SK-N-MC (cell line): ENCODE data around the gene WFDC1.

Experiments
- DNase-seq: peaks from one replicate; pipeline ENCODE4 v3.0.0-alpha.2; 2011; ENCODE audit warnings: low read depth, low spot score
- H3K27ac ChIP-seq: fragments of 200-600 bp; sonication (generic); 2 replicates; pipeline ENCODE4 v1.5.1; 2016; ENCODE audit warnings: mixed run types
- H3K36me3 ChIP-seq: fragments of 200-600 bp; sonication (generic); 2 replicates; pipeline ENCODE4 v1.6.1; 2017; ENCODE audit warnings: antibody characterized with exemption, low read length, mixed read lengths; ENCODE audit not compliant: insufficient read depth
- H3K4me3 ChIP-seq: fragments of 200-600 bp; sonication (generic); 2 replicates; pipeline ENCODE4 v1.5.1; 2016
- H3K9ac ChIP-seq: fragments of 200-600 bp; sonication (generic); 2 replicates; pipeline ENCODE4 v1.8.0; 2017; ENCODE audit warnings: mixed run types, mixed read lengths; ENCODE audit not compliant: insufficient read length
- H3K9me3 ChIP-seq: fragments of 200-600 bp; sonication (generic); 2 replicates; pipeline ENCODE4 v1.6.1; 2017; ENCODE audit warnings: low read depth, mild to moderate bottlenecking, antibody characterized with exemption, low read length, moderate library complexity, mixed read lengths
- EZH2 ChIP-seq: fragments of 200-600 bp; sonication (generic); IDR thresholded peaks from one replicate; pipeline ENCODE4 v1.6.1; 2017; ENCODE audit warnings: antibody characterized with exemption
- FOXP2 ChIP-seq: optimal IDR thresholded peaks from 2 replicates; pipeline ENCODE3; 2011; ENCODE audit warnings: mild to moderate bottlenecking, moderate library complexity; ENCODE audit not compliant: insufficient read depth; ENCODE audit errors: extremely low read length, control extremely low read depth
- POLR2AphosphoS5 ChIP-seq: IDR thresholded peaks from 2 replicates; pipeline ENCODE4 v1.6.1; 2012; ENCODE audit warnings: mild to moderate bottlenecking, low read depth, low read length, borderline replicate concordance

WFDC1 gene, protein sequence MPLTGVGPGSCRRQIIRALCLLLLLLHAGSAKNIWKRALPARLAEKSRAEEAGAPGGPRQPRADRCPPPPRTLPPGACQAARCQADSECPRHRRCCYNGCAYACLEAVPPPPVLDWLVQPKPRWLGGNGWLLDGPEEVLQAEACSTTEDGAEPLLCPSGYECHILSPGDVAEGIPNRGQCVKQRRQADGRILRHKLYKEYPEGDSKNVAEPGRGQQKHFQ

DNA sequence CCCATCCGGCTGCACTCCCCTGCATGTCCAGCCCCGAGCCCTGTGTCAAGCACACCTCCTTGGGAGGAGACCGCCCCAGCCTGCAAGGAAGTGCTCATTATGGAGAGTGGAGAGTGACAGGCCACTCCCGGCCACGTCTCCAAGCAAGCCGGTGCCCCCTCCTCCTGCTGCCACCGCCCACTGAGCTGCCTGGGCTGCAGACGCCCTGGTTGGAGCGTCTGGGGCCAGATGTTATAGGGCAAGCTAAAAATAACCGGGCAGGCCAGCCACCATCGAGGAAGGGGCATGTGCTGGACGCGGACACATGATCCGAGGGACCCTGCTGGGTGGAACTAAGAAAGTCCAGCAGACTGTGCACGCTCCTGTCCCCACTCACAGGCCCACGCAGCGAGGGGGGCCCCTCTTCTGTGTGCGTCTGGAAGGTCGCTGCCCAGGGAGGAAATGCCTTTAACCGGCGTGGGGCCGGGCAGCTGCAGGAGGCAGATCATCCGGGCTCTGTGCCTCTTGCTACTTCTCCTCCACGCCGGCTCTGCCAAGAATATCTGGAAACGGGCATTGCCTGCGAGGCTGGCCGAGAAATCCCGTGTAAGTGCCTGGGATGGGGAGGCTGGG is at the start of gene WFDC1:
Gene WFDC1 (plus strand): TSS at position 348 of the 612 bp plus-strand sequence. CDS start 94 bp downstream, at position 442.
- H3K9me3 ChIP-seq: no peaks in the 10 kb centered on the region
- H3K27ac ChIP-seq: no peak within 1 kb of the TSS
- no peak within 1 kb of the TSS for H3K9ac ChIP-seq
- no peak for DNase-seq
- TF ChIP-seq FOXP2 (no peak), EZH2 (no peak), POLR2AphosphoS5 (no peak)
- H3K4me3 ChIP-seq: no peak within 1 kb of the TSS
- H3K36me3 ChIP-seq: no peaks in the 10 kb centered on the region

DNA sequence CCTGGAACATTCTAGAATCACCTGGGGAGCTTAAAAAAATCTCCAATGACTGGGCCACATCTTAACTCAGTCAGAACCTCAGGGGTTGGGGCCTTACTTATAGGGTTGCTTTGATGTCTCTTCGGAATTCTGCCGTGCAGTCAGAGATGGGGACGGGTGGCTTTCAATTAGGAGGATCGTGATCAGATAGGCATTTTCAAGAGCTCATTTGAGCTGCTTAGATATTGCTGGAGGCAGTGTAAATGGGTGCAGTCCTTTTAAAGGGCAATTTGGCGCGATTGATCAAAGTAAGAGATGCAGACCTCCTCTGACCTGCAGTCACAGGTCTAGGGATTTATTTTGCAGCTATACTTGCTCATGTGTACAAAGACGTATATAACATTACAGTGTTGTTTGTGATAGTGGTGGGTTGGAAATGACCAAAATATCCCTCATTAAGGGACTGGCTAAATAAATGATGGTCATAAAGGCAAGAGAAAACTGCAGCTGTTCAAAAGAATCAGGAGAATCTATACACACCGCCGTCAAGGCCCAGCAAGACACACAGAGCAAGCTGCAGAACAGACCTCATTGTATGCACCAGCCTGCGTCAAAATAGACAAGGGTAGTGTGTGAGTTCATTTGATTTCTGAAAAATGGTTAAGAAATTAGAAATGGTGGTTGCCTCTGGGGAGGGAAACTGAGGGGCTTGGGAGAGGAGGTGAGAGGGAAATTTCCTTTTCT is 48.6 kb upstream of the WFDC1 start:
- H3K36me3 ChIP-seq: no peaks in the 10 kb centered on the region
- no peak for DNase-seq
- TF ChIP-seq POLR2AphosphoS5: no peak
- TF ChIP-seq FOXP2: no peak
- TF ChIP-seq EZH2: no peak
- no peak overlapping the region for H3K4me3 ChIP-seq
- H3K9me3 ChIP-seq: no peaks in the 10 kb centered on the region
- H3K27ac ChIP-seq: no peak overlapping the region
- H3K9ac ChIP-seq: no peak overlapping the region

DNA sequence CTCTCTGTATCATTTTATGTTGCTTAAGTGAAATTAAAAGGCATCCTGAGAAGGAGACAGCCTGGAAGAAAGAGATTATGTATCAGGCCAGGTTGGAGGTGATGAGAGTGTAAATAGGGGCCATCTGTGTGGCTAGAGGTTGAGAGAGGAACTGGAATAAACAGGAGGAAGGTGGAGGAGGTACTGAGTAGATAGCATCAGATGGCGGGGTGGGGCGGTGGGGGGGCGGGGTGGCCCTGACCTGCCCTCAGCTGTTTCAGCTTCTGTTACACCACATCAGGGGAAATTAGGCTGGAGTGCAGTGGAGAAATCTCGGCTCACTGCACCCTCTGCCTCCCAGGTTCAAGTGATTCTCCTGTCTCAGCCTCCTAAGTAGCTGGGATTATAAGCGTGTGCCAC is 48.0 kb upstream of the WFDC1 start:
- Histone ChIP-seq H3K27ac (no peak overlapping the region), H3K9ac (no peak overlapping the region), H3K9me3 (no peaks in the 10 kb centered on the region), H3K4me3 (no peak overlapping the region), H3K36me3 (no peaks in the 10 kb centered on the region)
- TF ChIP-seq FOXP2: no peak
- no peak for TF ChIP-seq POLR2AphosphoS5
- TF ChIP-seq EZH2: no peak
- no peak for DNase-seq

DNA sequence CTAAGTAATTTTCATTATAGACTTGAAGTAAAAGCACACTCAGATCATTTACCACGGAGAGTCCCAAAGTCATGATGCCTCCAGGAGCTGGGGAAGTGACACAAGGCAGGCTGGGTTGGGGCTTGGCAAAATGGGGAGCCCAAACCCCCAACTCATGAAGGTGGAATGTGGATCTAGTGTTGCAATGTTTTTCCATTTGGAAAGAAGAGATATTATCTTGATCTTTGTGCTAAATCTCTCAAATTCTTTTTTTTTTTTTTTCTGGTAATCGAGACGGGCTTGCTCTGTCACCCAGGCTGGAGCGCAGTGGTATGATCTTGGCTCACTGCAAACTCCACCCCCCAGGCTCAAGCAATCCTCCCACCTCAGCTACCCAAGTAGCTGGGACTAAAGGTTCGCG is 47.3 kb upstream of the WFDC1 start:
- TF ChIP-seq FOXP2 (no peak), POLR2AphosphoS5 (no peak), EZH2 (no peak)
- DNase-seq: no peak
- H3K4me3 ChIP-seq: no peak overlapping the region

DNA sequence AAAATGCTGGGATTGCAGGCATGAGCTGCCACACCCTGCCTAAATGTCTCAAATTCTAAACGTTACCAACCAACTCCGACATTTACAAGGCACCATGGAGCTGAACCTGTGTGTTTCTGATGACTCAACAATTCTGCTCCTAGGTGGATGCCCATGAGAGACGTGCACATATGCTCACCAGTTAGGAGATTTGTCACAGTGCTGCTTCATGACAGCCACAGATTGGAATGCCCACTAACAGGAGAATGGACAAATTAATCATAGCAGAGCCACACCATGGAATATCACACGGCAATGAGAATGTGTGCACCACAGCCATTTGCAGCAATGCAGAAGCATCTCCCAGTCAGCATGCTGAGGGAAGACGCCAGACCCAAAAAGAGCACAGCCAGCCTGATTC is 46.8 kb upstream of the WFDC1 start:
- TF ChIP-seq FOXP2 (no peak), EZH2 (no peak), POLR2AphosphoS5 (no peak)
- no peak for DNase-seq
- no peaks in the 10 kb centered on the region for H3K9me3 ChIP-seq
- no peaks in the 10 kb centered on the region for H3K36me3 ChIP-seq
- H3K9ac ChIP-seq: no peak overlapping the region
- H3K4me3 ChIP-seq: no peak overlapping the region
- no peak overlapping the region for H3K27ac ChIP-seq

More for the DNA sequence above, 47.3 kb upstream of the WFDC1 start:
- H3K36me3 ChIP-seq: no peaks in the 10 kb centered on the region
- H3K9me3 ChIP-seq: no peaks in the 10 kb centered on the region
- no peak overlapping the region for H3K27ac ChIP-seq
- H3K9ac ChIP-seq: no peak overlapping the region

DNA sequence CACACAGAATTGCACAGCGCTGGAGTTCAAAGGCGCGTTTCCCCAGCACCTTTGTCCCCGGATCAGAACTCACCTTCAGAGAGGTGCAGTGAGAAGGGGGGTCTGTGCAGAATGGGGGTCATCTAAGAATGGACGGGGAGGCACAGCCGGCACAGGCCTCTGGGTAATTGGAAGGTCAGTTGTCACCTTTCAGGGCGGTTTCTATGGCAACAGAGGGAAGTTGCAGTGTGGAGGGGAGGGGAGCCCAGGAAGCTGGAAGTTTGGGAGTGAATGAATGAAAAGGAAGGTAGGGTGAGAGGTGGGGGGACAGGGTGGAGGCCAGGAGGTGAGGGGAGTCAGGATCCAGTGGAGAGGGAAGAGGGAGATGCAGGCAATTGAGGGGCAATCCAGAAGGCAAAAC is 42.5 kb upstream of the WFDC1 start:
- Histone ChIP-seq H3K4me3 (no peak overlapping the region), H3K9me3 (no peaks in the 10 kb centered on the region), H3K27ac (no peak overlapping the region), H3K36me3 (no peaks in the 10 kb centered on the region), H3K9ac (no peak overlapping the region)
- no peak for DNase-seq
- TF ChIP-seq POLR2AphosphoS5 (no peak), FOXP2 (no peak), EZH2 (no peak)

DNA sequence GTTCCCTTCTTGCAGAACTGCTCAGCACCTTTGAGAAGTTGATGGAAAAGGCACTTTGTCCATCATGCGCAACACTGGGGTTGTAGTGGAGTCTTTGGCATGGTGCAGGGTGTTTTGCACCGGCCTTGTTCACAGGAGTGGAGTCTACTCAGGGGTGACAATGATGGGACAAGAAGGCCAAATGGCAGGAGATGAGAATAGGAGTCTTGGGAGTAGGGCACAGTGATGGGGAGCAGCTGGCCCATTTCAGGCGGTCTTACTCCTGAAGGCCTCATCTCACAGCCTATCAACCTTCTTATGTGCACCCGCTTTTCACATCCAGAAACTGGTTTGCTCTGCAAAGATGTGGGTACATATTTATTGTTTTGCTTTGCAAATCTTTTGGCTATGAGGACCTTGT is 41.5 kb upstream of the WFDC1 start:
- Histone ChIP-seq H3K36me3 (no peaks in the 10 kb centered on the region), H3K9ac (no peak overlapping the region), H3K4me3 (no peak overlapping the region), H3K27ac (no peak overlapping the region), H3K9me3 (no peaks in the 10 kb centered on the region)
- DNase-seq: no peak
- TF ChIP-seq EZH2: no peak
- no peak for TF ChIP-seq FOXP2
- TF ChIP-seq POLR2AphosphoS5: no peak

DNA sequence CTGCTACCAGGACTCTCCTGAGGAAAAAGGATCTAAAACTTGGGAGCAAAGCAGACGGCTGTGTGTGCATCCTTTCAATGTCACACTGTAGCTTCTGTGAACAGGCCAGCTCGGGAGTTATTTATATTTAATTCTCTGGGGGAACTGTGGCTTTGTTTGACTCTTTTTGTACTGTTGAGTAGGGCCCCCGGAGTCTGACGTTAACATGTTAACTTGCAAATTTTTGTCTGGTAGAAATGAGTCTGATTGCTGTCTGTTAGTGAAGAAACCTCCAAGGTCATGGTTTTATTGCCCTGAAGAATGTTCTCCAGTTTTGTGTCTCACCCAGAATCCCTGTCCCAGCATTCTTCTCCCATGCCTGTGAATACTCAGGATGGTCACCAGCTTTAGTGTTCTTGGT is 40.6 kb upstream of the WFDC1 start:
- H3K27ac ChIP-seq: no peak overlapping the region
- H3K9me3 ChIP-seq: no peaks in the 10 kb centered on the region
- no peak for DNase-seq
- no peak overlapping the region for H3K4me3 ChIP-seq
- TF ChIP-seq EZH2: no peak
- no peak for TF ChIP-seq POLR2AphosphoS5
- no peak for TF ChIP-seq FOXP2
- no peaks in the 10 kb centered on the region for H3K36me3 ChIP-seq
- no peak overlapping the region for H3K9ac ChIP-seq
